HCT116 (cell line): ENCODE data around the gene PKHD1.

Experiments used
- EZH2 ChIP-seq: fragments of 200-600 bp; sonication (generic); IDR thresholded peaks from 2 replicates; pipeline ENCODE4 v1.6.1; 2017; ENCODE audit warnings: antibody characterized with exemption, mixed run types
- FOSL1 ChIP-seq: IDR thresholded peaks from 2 replicates; pipeline ENCODE4 v1.6.1; 2012; ENCODE audit warnings: low read depth
- POLR2A ChIP-seq: IDR thresholded peaks from 2 replicates; pipeline ENCODE4 v1.7.0; 2011; ENCODE audit warnings: borderline replicate concordance; ENCODE audit not compliant: insufficient read depth, insufficient read length; ENCODE audit errors: extremely low read depth
- POLR2AphosphoS5 ChIP-seq: IDR thresholded peaks from 2 replicates; pipeline ENCODE4 v1.6.1; 2011; ENCODE audit warnings: mild to moderate bottlenecking, low read depth, low read length, moderate library complexity
- RAD21 ChIP-seq: IDR thresholded peaks from 2 replicates; pipeline ENCODE4 v1.6.1; 2012; ENCODE audit warnings: low read depth, mild to moderate bottlenecking
- REST ChIP-seq: IDR thresholded peaks from 2 replicates; pipeline ENCODE4 v1.6.1; 2012; ENCODE audit warnings: low read depth
- SIN3A ChIP-seq: IDR thresholded peaks from 2 replicates; pipeline ENCODE4 v1.6.1; 2012; ENCODE audit warnings: low read depth
- SP1 ChIP-seq: IDR thresholded peaks from 2 replicates; pipeline ENCODE4 v1.6.1; 2012; ENCODE audit warnings: low read depth
- TCF7L2 ChIP-seq: IDR thresholded peaks from 2 replicates; pipeline ENCODE4 v1.7.0; 2011; ENCODE audit warnings: borderline replicate concordance, inconsistent platforms; ENCODE audit not compliant: insufficient read depth, insufficient read length; ENCODE audit errors: extremely low read depth
- ZNF274 ChIP-seq: fragments of 200-500 bp; sonication (Bioruptor generic); IDR thresholded peaks from 2 replicates; pipeline ENCODE4 v1.6.1; 2014; ENCODE audit warnings: mild to moderate bottlenecking, low read depth, low read length, inconsistent platforms
- TF ChIP-seq, protein P1 (sequence below), 3 experiments: fragments of 200-600 bp in 1 of 3; sonication (generic) in 1 of 3; IDR thresholded peaks in 2 of 3; conservative IDR thresholded peaks in 1 of 3; 2 replicates each; pipeline ENCODE4 v1.5.1; 2012 to 2017; ENCODE audit warnings: low read depth in 2 of 3, low read length in 2 of 3, antibody characterized with exemption in 1 of 3, borderline replicate concordance in 1 of 3, control low read depth in 1 of 3, mild to moderate bottlenecking in 1 of 3, mixed read lengths in 1 of 3, mixed run types in 1 of 3, moderate library complexity in 1 of 3; ENCODE audit not compliant: insufficient read depth in 1 of 3
- TF ChIP-seq, protein P2 (sequence below): IDR thresholded peaks from 2 replicates; pipeline ENCODE4 v1.6.1; 2012

GRCh38 chr6:51953246-51953645, 134.2 kb downstream of the PKHD1 start:
- no peak for TF ChIP-seq POLR2A
- no peak for TF ChIP-seq ZNF274
- TF ChIP-seq, protein P1, sequence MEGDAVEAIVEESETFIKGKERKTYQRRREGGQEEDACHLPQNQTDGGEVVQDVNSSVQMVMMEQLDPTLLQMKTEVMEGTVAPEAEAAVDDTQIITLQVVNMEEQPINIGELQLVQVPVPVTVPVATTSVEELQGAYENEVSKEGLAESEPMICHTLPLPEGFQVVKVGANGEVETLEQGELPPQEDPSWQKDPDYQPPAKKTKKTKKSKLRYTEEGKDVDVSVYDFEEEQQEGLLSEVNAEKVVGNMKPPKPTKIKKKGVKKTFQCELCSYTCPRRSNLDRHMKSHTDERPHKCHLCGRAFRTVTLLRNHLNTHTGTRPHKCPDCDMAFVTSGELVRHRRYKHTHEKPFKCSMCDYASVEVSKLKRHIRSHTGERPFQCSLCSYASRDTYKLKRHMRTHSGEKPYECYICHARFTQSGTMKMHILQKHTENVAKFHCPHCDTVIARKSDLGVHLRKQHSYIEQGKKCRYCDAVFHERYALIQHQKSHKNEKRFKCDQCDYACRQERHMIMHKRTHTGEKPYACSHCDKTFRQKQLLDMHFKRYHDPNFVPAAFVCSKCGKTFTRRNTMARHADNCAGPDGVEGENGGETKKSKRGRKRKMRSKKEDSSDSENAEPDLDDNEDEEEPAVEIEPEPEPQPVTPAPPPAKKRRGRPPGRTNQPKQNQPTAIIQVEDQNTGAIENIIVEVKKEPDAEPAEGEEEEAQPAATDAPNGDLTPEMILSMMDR (IDR thresholded peaks at IDR 0.05 in 2 of 3, conservative IDR thresholded peaks at IDR 0.05 in 1 of 3; ENCODE audit: borderline replicate concordance in 1 of 3, insufficient read depth in 1 of 3, low read depth in 2 of 3, low read length in 2 of 3), result no peak
- TF ChIP-seq POLR2AphosphoS5, result no peak
- no peak for TF ChIP-seq SP1
- TF ChIP-seq RAD21, result no peak
- TF ChIP-seq, protein P2, sequence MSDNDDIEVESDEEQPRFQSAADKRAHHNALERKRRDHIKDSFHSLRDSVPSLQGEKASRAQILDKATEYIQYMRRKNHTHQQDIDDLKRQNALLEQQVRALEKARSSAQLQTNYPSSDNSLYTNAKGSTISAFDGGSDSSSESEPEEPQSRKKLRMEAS, result no peak
- TF ChIP-seq REST, result no peak
- TF ChIP-seq SIN3A, result no peak
- no peak for TF ChIP-seq TCF7L2
- no peak for TF ChIP-seq FOSL1
- no peak for TF ChIP-seq EZH2
